Progenitor cell of endocrine pancreas (in vitro differentiated cells): ENCODE results near the gene MTIF3. TPM values are rescaled to one million over a fixed set of nuclear protein-coding genes. Genes with fewer than 3 reads are reported as not detected.

Source experiments
- DNase-seq: peaks from one replicate; pipeline ENCODE4 v3.0.0; 2021; ENCODE audit warnings: low spot score; ENCODE audit not compliant: unreplicated experiment
- H3K27ac Mint-ChIP-seq: 2 replicates; pipeline ENCODE4 v1.8.0; 2021; ENCODE audit warnings: mild to moderate bottlenecking, moderate library complexity, mixed read lengths
- H3K27me3 Mint-ChIP-seq: 2 replicates; pipeline ENCODE4 v1.8.0; 2021; ENCODE audit warnings: mixed read lengths
- H3K36me3 Mint-ChIP-seq: 2 replicates; pipeline ENCODE4 v1.8.0; 2022; ENCODE audit warnings: mixed read lengths; ENCODE audit not compliant: insufficient read depth
- H3K4me1 Mint-ChIP-seq: 2 replicates; pipeline ENCODE4 v1.8.0; 2021; ENCODE audit warnings: low read depth, mixed read lengths
- H3K4me3 Mint-ChIP-seq: 2 replicates; pipeline ENCODE4 v1.8.0; 2021; ENCODE audit warnings: low read depth, mild to moderate bottlenecking, moderate library complexity, mixed read lengths
- H3K9me3 Mint-ChIP-seq: 2 replicates; pipeline ENCODE4 v1.8.0; 2021; ENCODE audit warnings: low read depth, mixed read lengths
- CTCF ChIP-seq: fragments of 200-600 bp; sonication (generic); IDR thresholded peaks from one replicate; pipeline ENCODE4 v1.5.0; 2021; ENCODE audit warnings: antibody characterized with exemption, mild to moderate bottlenecking; ENCODE audit not compliant: unreplicated experiment
- total RNA-seq: library from RNA; stranded (reverse); gene quantifications from 2 replicates; pipeline ENCODE4 v1.2.1, GENCODE V29; 2021

The MTIF3 gene
- total RNA-seq, 1 donor from 2014 or later, result 54.4 TPM

- no peak for DNase-seq
- H3K9me3 Mint-ChIP-seq, result no peaks in the 10 kb centered on the region
- H3K27ac Mint-ChIP-seq, result no peak overlapping the region
- no peaks in the 10 kb centered on the region for H3K36me3 Mint-ChIP-seq
- no peaks in the 10 kb centered on the region for H3K4me1 Mint-ChIP-seq
- peaks cover 25% of the 10 kb centered on the region for H3K27me3 Mint-ChIP-seq
- H3K4me3 Mint-ChIP-seq, result no peak overlapping the region
- TF ChIP-seq CTCF, result no peak
Observed at GRCh38 chr13:27415116-27415515, 35.2 kb downstream of the MTIF3 start.

GRCh38 chr13:27411341-27411740 lies 39.0 kb downstream of the MTIF3 start:
- no peak for DNase-seq
- Mint-ChIP-seq H3K36me3 (no peaks in the 10 kb centered on the region), H3K9me3 (no peaks in the 10 kb centered on the region), H3K27me3 (peaks cover 20% of the 10 kb centered on the region), H3K27ac (no peak overlapping the region), H3K4me1 (peaks cover 9% of the 10 kb centered on the region), H3K4me3 (no peak overlapping the region)
- no peak for TF ChIP-seq CTCF

- H3K9me3 Mint-ChIP-seq, result no peaks in the 10 kb centered on the region
- H3K27ac Mint-ChIP-seq, result no peak overlapping the region
- H3K4me1 Mint-ChIP-seq, result peaks cover 31% of the 10 kb centered on the region
- TF ChIP-seq CTCF, result no peak
- no peaks in the 10 kb centered on the region for H3K36me3 Mint-ChIP-seq
- no peak for DNase-seq
- H3K27me3 Mint-ChIP-seq, result peaks cover 7% of the 10 kb centered on the region
- H3K4me3 Mint-ChIP-seq, result no peak overlapping the region
Observed at GRCh38 chr13:27409013-27409412, 41.4 kb downstream of the MTIF3 start.

- TF ChIP-seq CTCF, result no peak
- Mint-ChIP-seq H3K9me3 (no peaks in the 10 kb centered on the region), H3K36me3 (no peaks in the 10 kb centered on the region), H3K4me3 (no peak overlapping the region), H3K27ac (no peak overlapping the region), H3K4me1 (peaks cover 40% of the 10 kb centered on the region), H3K27me3 (peaks cover 7% of the 10 kb centered on the region)
- DNase-seq, result no peak
Observed at GRCh38 chr13:27408074-27408473, 42.3 kb downstream of the MTIF3 start.

- TF ChIP-seq CTCF, result peak; percentile 54
- no peak overlapping the region for H3K4me3 Mint-ChIP-seq
- no peak overlapping the region for H3K27ac Mint-ChIP-seq
- H3K4me1 Mint-ChIP-seq, result peaks cover 55% of the 10 kb centered on the region
- H3K9me3 Mint-ChIP-seq, result no peaks in the 10 kb centered on the region
- H3K36me3 Mint-ChIP-seq, result no peaks in the 10 kb centered on the region
- H3K27me3 Mint-ChIP-seq, result peaks cover 3% of the 10 kb centered on the region
- no peak for DNase-seq
Observed at GRCh38 chr13:27406178-27406939, 44.0 kb downstream of the MTIF3 start.
